Measurements from ENCODE around the gene CARD14.

Gene CARD14

DNA sequence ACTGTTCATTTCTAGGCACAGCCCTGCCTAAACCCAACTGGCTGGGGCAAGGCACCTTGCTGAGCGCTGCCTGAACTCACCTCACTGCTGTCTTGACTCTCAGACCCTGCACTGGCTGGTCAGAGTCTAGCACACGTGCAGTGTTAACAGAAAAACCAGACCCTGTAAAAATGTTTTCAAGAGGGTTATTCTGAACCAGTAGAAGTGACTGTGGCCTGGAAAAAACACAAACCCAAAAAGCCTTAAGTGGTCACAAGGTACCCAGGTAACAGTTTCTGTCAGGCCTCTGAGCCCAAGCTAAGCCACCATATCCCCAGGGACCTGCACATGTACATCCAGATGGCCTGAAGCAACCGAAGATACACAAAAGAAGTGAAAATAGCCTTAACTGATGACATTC, 16.8 kb upstream of the CARD14 start:
- TF ChIP-seq, protein P1, sequence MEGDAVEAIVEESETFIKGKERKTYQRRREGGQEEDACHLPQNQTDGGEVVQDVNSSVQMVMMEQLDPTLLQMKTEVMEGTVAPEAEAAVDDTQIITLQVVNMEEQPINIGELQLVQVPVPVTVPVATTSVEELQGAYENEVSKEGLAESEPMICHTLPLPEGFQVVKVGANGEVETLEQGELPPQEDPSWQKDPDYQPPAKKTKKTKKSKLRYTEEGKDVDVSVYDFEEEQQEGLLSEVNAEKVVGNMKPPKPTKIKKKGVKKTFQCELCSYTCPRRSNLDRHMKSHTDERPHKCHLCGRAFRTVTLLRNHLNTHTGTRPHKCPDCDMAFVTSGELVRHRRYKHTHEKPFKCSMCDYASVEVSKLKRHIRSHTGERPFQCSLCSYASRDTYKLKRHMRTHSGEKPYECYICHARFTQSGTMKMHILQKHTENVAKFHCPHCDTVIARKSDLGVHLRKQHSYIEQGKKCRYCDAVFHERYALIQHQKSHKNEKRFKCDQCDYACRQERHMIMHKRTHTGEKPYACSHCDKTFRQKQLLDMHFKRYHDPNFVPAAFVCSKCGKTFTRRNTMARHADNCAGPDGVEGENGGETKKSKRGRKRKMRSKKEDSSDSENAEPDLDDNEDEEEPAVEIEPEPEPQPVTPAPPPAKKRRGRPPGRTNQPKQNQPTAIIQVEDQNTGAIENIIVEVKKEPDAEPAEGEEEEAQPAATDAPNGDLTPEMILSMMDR (IDR thresholded peaks at IDR 0.05) = no peak

DNA sequence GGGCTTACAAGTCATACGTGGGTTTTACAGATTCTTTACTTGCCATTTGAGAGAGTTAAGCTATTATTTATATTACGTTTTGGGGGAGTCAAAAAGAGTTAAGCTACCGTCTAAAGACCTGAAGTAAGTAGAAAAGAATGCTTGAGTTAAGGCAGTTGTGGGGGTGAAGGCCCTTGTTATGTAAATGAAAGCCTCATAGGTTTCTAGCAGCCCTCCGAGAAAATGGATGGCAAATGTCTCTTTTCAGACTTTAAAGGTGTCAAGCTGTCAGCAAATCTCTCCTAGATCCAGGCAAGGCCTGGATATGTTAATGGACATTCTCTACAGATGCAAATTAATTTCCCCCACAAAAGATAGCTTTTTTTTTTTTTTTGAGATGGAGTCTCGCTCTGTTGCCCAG, 15.7 kb upstream of the CARD14 start:
- TF ChIP-seq, protein P1 (IDR thresholded peaks at IDR 0.05) = no peak

DNA sequence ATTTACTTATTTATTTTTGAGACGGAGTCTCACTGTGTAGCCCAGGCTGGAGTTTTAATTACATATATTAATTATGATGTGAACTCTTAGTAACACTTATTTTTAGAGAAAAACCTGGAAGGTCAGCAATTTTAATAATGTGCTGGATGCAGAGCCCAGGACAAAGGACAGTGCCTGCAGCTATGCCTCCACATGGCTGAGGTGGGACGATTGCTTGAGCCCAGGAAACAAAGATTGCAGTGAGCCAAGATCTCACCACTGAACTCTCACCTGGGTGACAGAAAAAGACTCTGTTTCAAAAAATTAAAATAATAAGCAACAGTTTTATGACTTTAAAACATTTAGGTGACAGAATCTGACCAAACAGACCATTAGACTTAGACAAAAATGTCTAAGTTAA, 11.0 kb upstream of the CARD14 start:
- TF ChIP-seq, protein P1 (IDR thresholded peaks at IDR 0.05) = no peak

DNA sequence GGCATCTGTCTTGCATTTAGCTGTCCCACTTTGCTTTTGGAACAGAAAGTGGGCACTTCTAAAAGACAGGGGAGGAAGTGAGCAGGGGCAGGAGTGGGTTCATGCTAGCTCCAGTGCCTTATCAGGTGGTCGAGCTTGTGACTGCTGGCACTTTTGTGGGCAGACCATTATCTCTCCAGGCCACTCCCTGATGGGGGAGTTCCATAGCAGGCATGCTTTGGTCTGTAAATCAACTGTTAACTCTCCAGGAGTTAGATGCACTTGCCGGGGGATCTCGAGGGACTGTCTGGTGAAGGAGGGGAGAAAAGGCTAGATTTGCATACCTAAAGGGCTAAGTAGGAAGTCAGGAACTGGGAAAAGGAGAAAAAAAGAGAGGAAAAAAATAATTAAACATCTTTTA, 9.3 kb upstream of the CARD14 start:
- TF ChIP-seq, protein P1 (IDR thresholded peaks at IDR 0.05) = no peak

DNA sequence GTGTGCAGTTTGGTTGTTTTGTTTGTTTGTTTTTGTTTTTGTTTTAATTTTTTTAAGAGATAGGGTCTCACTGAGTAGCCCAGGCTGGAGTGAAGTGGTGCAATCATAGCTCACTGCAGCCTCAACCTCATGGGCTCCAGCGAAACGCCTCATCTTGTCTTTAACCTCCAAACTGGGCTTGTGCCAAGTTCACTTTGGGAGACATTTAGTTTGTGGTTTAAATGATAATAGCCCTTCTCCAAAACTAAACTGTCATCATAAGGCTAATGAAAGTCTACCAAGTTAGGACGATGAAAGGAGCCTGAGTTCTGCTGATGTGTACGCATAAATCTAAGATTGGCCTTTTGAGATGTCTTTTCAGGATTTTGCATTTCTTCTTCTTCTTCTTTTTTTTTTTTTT, 6.5 kb upstream of the CARD14 start:
- TF ChIP-seq, protein P1 (IDR thresholded peaks at IDR 0.05) = no peak

DNA sequence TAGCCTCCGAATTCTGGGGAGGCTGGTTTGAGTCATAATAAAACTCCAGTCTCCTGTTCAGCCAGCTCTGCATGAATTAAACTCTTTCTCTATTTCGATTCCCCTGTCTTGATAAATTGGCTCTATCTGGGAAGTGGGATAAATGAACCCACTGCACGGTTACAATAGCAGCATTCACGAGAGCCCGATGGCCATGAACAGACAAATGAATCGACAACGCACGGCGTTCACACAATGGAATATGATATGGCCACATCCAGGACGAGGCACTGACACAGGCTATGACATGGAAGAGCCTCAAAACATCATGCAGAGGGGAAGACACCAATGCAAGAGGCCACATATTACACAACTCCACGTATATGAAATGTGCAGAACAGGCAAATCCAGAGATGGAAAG, 5.6 kb upstream of the CARD14 start:
- TF ChIP-seq, protein P1 (IDR thresholded peaks at IDR 0.05) = no peak

DNA sequence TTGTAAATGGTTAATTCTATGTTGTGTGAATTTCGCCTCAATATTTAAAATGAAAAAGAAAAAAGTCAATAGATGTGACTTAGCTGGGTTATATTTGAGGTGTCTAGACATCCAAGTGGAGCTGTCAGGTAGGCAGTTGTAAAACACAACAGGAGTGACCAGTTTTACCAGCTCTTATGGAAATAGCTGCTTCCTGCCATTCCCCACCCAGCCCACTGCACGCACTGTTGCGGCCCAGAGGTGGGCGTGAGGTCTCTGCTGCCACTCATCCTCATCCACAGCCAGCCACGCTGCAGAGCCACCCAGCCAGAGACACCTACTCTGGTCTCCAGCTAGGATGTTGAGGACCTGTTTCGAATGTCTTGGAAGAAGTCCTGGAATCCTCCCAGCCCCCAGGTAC, 3.4 kb upstream of the CARD14 start:
- TF ChIP-seq, protein P1 (IDR thresholded peaks at IDR 0.05) = no peak

DNA sequence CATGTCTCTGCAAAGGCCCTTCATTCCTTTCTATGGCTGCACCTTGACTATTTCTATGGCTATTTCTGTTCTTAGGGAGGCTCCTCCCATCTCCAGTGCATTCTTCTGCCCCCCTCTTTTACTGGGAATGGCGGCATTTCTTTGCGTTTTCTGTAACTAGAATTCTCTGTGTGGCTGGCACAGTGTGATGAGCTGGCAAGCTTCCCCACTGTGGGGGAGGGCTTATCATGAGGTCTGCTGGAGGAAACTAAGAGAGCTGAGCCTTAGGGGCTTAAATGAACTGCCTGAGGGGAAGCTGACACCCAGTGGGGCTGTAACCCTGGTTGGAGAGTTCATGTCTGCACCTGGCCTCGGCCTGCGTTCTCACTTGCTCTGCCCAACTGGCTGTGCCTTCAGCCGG, 1.5 kb upstream of the CARD14 start:
- TF ChIP-seq, protein P1 (IDR thresholded peaks at IDR 0.05) = no peak

Data from LNCAP (cell line).